Hematopoietic multipotent progenitor cell treated with erythropoietin and hydrocortisone succinate and interleukin-3 and kit ligand, for 17 days (in vitro differentiated cells): Measurements from ENCODE around the gene SON.
"Not testable (repeated sequence)": the region's sequence is repeated elsewhere in the genome, so short reads cannot be mapped to it uniquely, and the experiment has no call there.

Experiments
- DNase-seq: peaks from one replicate; pipeline ENCODE4 v3.0.0-alpha.2; 2015; ENCODE audit warnings: low spot score

The SON gene, protein sequence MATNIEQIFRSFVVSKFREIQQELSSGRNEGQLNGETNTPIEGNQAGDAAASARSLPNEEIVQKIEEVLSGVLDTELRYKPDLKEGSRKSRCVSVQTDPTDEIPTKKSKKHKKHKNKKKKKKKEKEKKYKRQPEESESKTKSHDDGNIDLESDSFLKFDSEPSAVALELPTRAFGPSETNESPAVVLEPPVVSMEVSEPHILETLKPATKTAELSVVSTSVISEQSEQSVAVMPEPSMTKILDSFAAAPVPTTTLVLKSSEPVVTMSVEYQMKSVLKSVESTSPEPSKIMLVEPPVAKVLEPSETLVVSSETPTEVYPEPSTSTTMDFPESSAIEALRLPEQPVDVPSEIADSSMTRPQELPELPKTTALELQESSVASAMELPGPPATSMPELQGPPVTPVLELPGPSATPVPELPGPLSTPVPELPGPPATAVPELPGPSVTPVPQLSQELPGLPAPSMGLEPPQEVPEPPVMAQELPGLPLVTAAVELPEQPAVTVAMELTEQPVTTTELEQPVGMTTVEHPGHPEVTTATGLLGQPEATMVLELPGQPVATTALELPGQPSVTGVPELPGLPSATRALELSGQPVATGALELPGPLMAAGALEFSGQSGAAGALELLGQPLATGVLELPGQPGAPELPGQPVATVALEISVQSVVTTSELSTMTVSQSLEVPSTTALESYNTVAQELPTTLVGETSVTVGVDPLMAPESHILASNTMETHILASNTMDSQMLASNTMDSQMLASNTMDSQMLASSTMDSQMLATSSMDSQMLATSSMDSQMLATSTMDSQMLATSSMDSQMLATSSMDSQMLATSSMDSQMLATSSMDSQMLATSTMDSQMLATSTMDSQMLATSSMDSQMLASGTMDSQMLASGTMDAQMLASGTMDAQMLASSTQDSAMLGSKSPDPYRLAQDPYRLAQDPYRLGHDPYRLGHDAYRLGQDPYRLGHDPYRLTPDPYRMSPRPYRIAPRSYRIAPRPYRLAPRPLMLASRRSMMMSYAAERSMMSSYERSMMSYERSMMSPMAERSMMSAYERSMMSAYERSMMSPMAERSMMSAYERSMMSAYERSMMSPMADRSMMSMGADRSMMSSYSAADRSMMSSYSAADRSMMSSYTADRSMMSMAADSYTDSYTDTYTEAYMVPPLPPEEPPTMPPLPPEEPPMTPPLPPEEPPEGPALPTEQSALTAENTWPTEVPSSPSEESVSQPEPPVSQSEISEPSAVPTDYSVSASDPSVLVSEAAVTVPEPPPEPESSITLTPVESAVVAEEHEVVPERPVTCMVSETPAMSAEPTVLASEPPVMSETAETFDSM (N-terminal part only)

GRCh38 chr21:33542640-33543504 is at the start of gene SON:
TSS of gene SON (plus strand) at chr21:33543038. CDS start at chr21:33543093, 55 bp downstream.
- DNase-seq: peak; percentile 98

GRCh38 chr21:33493756-33494155 is 49.1 kb upstream of the SON start:
- DNase-seq: no peak

DNA sequence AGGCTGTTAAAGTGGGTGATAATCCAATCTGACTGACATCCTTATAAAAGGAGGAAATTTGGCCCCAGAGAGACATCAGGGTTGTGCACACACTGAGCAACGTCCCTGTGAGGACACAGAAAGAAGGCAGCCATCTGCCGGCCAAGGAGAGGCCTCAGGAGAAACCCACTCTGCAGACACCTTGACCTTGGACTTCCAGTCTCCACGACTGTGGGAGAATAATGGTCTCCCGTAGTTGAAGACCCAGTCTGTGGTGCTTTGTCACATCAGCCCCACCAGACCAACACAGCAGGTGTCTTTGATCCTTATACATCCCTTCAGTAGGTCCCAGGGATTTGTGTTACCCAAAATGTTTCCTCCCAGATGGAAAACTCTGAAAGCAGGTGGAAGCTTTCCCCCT is 47.1 kb upstream of the SON start:
- DNase-seq: no peak

- no peak for DNase-seq
Measured at GRCh38 chr21:33496345-33496744, 46.5 kb upstream of the SON start.

- no peak for DNase-seq
Measured at GRCh38 chr21:33505833-33506232, 37.0 kb upstream of the SON start.

GRCh38 chr21:33507003-33507402 is 35.8 kb upstream of the SON start:
- not testable (repeated sequence) for DNase-seq

DNA sequence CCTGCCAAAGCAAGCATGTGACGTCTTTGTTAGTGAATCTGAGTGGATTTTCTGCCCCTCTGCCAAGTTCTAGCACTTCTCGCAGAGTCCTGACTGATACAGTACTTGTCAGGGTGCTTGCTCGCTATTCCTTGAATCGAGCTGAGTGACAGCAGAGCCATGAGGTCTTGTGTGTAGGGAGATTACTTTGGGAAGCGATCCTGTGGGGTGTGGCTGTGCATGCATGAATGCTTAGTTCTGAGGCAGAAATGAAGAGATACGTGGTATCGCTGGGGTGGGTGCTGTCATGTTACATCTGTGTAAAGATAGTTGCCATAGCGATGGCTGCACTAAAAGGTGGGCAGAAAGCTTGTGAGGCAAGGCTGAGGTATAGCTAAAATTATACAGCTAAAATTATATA is 32.0 kb upstream of the SON start:
- peak; percentile 77 for DNase-seq

DNA sequence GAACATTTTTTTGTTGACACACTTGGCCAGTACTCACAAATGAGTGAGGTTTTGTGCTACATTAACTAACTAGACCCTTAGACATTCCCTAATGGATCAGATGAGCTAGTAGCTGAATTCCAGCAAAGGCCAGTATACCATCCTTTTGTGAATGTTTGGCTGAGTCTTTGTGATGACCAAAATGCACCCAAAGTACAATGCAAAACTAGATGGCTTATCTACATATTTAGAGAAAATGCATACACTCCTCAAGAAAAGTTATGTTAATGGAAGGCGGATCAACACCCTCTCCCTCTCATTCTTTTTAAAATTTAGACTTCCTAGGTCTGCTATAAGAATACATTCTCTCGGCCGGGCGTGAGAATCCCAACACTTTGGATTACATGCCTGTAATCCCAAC is 31.2 kb upstream of the SON start:
- DNase-seq: no peak

- no peak for DNase-seq
Measured at GRCh38 chr21:33512481-33512880, 30.4 kb upstream of the SON start.

GRCh38 chr21:33514229-33514628 is 28.6 kb upstream of the SON start:
- DNase-seq: no peak

- DNase-seq: no peak
Measured at GRCh38 chr21:33518899-33519298, 23.9 kb upstream of the SON start.

GRCh38 chr21:33522297-33522952 is 20.4 kb upstream of the SON start:
- DNase-seq: no peak

GRCh38 chr21:33522953-33523349 is 19.9 kb upstream of the SON start:
- peak; percentile 58 for DNase-seq

DNA sequence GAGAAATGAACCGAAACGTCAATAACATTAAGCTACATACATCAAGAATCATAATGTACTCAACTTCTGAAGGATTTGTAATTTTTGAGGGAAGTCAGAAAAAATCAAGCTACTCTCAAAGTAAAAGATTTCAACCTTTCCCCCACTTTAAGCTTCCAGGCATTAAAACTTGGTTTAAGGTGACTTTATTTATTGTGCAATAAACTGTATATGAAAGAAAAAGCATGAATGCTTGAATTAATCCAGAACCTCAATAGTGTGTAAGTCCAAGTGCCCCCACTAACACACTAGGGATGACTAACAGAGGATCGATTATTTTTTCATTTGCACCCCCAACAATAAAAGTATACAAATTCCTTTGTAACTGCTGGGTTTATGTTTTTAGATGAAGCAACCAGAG is 11.8 kb upstream of the SON start:
- DNase-seq: no peak

- DNase-seq: no peak
Measured at GRCh38 chr21:33537212-33537611, 5.6 kb upstream of the SON start.

DNA sequence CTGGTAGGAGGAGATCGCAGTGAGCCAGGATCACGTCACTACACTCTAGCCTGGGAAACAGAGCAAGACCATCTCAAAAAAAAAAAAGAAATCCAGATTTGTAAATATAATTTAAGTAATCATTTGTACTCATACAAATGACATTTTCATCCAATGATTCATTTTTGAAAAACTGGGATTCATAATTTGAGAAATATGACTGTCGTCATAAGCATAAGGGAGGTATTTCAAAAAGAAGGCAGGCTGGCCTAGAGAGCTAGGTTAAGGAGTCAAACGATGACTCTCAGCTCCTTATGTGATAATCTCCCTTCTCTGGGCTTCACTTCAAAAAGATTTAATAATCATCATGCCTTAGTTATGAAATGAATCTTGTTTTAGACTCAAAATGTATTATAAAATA is 3.2 kb upstream of the SON start:
- DNase-seq: no peak

- DNase-seq: peak; percentile 36
Measured at GRCh38 chr21:33540711-33541104, 2.1 kb upstream of the SON start.

GRCh38 chr21:33541105-33541711 is 1.6 kb upstream of the SON start:
- DNase-seq: peak; percentile 57

DNA sequence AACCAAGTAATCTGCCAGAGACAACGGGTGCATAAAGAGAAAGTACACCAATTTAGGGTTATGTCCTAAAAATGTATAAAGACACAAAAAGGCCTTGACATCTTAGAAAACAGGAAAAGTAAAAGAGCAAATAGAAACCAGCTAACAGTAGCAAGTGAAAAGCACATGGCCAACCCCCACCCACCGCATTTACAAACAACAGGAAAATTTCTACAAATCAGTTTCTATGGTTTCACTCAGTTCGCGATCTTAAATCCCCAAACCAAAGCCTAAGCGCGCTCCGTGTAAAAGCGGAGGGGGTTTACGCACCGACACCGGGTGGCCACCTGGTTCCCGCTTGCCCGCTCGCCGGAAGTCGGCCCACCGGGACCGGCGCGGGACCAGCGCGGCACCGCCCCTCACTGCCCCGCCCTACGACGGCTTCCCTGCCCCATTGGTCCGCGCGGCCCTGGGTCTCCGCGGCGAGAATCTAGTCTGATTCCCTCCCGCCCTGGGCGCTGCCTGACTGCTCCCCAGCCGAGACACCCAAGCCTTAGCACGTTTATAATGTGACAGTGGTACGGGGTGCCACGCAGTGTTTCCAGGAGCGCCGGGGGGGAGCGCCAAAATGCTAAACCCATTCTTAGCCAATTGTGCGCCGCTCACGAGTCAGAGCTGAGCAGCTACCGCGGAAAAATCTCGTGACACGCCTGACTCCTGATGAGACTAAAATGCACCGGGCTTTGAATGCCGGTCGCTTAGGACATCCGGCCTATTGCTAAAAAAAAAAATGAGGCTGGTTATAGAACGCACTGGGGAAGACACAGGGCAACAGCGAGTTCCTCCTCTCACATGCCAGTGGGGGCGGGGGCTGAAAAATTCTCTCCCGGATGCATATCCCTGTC is 840 bp upstream of the SON start, which contains the start of gene GART:
TSS of gene GART (minus strand) at position 362 of the 884 bp plus-strand sequence. CDS start 2,802 bp downstream, outside the sequence.
- DNase-seq: peak; percentile 85
